MM.1S (cell line): ENCODE measurements around the gene ARHGEF12.

Experiments used
- CTCF ChIP-seq: fragments of 300-600 bp; sonication (generic); IDR thresholded peaks from 2 replicates; pipeline ENCODE4 v1.5.1; 2016; ENCODE audit warnings: antibody characterized with exemption, low read length, mixed read lengths
- EZH2 ChIP-seq: fragments of 300-600 bp; sonication (generic); optimal IDR thresholded peaks from 2 replicates; pipeline ENCODE3; 2017; ENCODE audit warnings: low read depth, mild to moderate bottlenecking, antibody characterized with exemption, low read length, mixed read lengths
- EZH2phosphoT487 ChIP-seq: fragments of 300-600 bp; sonication (generic); IDR thresholded peaks from 2 replicates; pipeline ENCODE4 v1.6.1; 2018; ENCODE audit warnings: antibody characterized with exemption, low read length

DNA sequence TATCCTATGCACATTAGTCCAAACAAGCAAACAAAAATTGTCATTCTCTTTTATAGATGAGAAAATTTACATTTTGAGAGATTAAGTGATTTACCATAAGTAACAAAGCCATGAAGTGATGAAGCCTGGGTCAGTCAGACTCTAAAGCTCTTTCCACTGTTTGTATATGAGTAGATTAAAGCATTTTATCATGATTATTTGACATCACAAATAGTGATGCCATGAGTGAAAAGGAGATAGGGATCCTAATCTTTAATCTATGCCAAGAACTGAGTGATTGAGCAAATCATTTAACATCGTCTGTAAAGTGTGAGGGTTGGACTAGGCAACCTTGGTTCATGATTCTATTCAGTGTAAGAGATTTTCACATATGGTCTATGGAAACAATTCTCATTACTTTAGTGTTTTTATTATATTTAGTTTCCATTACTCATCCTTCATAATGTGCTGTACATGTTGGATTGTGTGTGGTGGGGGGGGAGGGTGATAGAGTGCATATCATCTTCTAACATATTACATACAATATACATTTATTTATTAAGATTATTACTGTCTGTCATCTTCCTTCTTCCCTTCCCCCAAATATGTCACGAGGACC lies 50.7 kb downstream of the ARHGEF12 start:
- TF ChIP-seq CTCF, result no peak
- no peak for TF ChIP-seq EZH2
- TF ChIP-seq EZH2phosphoT487, result no peak
